GM21786 (cell line): Measurements from ENCODE around the gene MITF.

Experiments
- ATAC-seq: cut with Tn5 transposase; IDR thresholded peaks from one replicate; pipeline ENCODE4 v1.9.1; 2021; ENCODE audit not compliant: unreplicated experiment

MITF gene

GRCh38 chr3:69868841-69869420 lies 129.7 kb downstream of the MITF start:
- no peak for ATAC-seq

DNA sequence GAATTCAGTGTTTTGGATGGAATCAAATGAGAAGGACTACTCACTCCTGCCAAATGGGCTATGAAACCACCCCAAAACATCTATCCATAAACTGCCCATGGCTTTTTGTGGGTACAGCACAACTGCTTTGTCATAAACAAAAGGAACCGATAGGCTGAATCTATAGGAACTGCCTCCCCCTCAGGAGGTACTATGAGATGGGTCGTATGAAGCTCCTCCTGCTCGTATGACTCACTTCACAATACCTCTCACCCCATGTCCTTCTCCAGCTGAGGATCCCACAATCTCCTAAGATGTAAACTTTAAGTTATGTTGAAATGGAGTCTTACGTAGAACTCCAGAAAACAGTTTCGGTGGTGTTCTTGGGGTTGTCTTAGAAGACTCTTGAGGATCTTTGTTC lies 130.4 kb downstream of the MITF start:
- no peak for ATAC-seq

DNA sequence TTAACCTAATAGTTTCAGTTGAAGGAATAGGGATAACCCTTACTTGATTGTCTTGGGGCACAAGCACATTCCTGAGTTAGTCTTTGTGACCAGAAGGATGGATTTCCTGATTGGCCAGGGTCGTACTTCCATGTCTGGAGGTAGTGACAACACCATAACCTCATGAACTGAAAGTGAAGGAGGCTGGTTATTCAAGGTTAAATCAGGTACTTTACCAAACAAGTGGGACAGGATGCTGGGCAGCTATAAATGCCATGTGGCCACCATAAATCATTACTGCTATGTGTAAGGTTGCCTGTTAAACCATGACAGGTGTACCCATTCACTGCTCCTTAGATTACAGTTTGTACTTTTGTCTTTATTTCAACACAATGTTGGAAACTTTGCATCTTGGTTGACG lies 132.0 kb downstream of the MITF start:
- no peak for ATAC-seq

DNA sequence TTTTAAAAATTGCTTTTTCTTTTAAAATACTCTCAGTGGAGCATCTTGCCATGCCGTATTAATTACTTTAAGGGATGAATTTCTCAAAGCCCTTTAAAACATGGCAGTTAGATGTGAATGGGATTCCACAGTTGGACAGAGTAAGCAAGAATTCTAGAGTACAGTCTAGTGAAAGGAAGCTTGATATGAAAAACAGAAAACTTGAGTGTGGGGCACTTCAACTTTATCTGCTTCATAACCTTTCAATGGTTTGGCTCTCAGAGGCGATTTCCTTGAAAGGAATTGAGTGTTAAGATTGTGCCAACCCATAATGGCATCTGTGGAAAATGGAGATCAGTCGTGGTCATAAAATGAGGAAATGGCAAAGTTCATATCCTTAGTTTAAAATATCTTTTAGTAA lies 132.6 kb downstream of the MITF start:
- ATAC-seq, result no peak

DNA sequence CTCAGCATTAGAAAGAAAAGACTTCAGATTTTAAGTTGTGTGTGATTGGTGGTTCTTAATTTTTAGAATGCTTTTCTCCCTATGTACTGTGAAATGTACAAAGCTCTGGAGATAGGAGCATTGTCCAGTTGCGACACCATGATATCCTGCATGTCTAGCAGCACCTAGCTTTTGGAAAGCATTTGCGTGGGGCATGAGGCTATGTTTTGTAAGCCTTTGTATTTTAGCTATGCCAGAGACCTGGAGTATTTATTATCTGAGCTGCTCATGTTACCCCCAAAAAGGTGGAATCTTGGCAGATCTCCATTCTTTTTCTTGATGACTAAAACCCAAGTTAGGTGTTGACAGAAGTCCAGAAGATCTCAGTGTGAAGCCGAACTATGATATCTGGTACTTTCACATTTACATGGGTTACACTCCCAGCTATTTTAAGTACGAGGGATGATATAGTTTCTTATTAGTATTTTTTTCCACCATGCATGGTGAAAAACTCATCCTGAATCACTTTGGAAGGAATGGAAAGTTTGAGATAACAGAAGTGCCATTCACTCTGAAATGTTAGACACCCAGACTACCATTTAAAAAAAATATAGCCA lies 133.6 kb downstream of the MITF start:
- no peak for ATAC-seq

GRCh38 chr3:69876073-69876472 lies 136.8 kb downstream of the MITF start:
- no peak for ATAC-seq

DNA sequence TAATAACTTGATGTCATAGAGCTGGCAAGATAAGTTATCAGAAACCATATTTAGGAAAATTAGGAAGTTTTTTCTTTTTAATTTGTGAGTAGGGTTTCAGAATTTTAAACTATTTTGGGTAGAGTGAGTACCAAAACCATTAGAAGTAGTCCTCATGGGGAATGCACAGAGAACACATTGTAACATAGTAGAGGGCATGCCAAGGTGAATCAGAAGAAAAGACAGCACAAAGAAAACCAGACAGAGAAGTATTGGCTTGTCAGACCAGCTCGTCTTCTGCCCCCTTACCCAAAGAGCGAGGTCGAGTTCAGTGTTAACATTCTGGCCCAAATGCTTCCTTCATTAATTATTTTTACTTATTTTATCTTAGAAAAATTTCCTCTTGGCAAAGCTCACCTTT lies 139.0 kb downstream of the MITF start:
- no peak for ATAC-seq

DNA sequence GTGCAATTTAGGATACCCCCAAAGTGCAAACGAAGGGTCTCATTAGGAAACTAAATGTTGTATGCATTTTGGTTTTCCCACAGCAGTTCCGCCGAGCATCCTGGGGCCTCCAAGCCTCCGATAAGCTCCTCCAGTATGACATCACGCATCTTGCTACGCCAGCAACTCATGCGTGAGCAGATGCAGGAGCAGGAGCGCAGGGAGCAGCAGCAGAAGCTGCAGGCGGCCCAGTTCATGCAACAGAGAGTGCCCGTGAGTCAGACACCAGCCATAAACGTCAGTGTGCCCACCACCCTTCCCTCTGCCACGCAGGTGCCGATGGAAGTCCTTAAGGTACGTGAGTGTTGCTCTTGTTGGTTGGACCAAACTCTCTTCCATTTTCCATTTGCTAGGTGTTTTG lies 139.8 kb downstream of the MITF start:
- no peak for ATAC-seq

GRCh38 chr3:69880069-69880640 lies 140.9 kb downstream of the MITF start:
- ATAC-seq, result no peak

DNA sequence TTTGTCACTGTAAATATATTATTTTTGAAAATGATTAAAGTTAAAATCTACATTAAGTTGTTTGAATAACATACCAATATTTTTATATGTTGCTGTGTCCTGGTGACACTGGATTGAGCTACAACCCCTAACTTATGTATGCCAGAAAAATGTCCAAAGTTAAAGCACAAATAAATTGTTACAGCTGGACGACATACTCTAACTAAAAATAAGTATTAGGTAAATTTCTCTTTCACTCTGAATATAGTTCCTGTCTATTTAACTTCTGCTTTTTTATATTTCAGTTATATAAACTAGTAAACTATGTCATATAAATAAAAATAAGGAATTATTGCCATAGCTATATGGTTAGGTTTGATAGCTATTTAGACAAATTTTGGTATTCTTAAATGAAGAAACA lies 141.8 kb downstream of the MITF start:
- no peak for ATAC-seq

- ATAC-seq, result no peak
Measured at GRCh38 chr3:69881756-69882428, 142.6 kb downstream of the MITF start.

GRCh38 chr3:69882560-69882959 lies 143.3 kb downstream of the MITF start:
- no peak for ATAC-seq

DNA sequence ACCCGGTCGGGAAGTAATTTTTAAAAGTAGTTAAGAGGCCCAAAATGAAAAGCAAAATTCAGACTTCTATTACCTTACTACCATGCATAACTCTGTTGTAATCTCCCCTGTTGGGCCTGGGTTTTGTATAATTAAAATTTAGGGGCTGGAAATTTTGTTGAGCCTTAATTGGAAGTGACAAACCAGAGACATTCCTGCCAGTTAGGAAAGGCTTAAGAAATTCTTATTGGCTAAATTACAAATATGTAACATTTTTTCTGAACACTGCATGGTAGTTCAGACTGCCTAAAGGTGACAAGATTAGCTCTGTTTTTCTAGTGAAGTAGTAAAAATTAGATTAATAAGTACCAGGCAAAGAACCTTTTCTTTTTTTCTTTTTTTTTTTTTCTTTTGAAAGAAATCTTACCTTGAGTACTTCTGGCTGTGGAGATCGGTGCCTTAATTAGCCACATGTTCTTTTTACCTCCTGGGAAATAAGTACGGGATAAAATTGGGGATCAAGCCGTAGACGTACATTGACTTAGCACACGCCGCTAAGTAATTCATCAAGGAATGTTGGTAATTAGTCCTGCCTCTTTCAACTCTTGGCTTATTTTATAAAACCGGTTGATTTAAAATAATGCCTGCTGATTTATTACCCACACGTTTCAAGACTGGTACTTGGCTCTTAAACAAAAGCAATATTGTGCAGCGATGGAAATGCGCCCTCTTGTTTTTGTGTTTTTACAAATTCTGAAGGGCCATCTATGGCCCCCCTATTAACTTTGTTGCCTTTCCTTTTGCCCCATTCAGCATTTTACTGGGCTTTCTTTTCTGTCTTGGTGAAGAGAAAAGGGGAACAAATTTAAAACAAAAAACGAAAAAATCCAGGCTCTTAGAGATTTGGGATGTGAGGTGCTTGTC lies 149.0 kb downstream of the MITF start:
- no peak for ATAC-seq

DNA sequence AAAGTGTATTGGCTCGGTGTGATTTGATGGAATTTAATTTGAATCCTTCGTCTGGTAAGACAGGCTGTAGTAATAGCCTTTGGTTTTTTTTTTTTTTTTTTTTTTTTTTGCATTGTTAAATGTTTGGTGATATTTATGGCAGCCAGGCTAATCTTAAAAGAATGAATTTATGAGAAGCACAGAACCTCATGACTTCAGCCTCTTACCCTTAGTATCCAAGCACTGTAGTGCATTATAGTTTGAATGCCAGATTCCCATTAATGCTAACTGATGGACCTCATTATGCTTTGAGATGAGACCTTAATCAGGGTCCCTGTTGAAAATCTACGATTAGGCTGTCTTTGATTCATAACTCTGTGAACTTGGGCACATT lies 149.7 kb downstream of the MITF start:
- no peak for ATAC-seq

- no peak for ATAC-seq
Measured at GRCh38 chr3:69890084-69890483, 150.8 kb downstream of the MITF start.

DNA sequence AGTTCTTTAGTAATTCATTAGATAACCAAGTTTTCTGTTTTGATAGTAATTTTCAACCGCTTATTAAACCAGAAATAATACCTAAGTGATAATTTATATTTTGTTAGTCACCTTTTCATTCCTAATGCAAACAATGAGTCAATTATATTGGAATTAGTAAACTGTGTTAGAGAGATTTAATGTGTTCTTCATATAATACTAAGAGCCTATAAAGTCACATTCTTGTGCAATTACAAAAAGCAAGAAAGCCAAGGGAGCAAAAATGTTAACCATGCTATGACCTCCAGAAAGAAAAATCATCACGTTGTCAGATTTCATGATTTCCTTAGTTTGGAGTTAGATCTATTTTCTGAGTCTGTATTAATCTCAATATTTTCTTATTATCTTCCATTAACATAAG lies 151.4 kb downstream of the MITF start:
- ATAC-seq, result no peak

DNA sequence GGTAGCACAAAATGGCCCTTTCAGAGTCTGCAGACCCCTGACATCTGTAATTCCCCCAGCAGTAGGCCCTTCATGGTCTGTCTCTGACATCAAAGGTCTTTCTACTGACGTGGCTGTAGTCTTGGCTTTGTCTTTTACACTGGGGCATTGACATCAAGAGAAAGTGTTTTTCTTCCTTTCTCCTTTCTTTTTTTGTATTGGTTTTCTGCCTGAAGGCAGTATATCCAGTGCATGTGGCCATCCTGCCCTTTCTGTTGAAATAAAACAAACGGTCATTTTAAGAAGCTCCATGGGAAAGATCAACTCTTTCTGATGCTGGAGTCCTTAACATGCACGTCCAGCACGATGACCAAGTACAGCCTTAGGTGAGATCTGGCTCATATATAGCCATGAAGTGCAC lies 153.4 kb downstream of the MITF start:
- no peak for ATAC-seq

DNA sequence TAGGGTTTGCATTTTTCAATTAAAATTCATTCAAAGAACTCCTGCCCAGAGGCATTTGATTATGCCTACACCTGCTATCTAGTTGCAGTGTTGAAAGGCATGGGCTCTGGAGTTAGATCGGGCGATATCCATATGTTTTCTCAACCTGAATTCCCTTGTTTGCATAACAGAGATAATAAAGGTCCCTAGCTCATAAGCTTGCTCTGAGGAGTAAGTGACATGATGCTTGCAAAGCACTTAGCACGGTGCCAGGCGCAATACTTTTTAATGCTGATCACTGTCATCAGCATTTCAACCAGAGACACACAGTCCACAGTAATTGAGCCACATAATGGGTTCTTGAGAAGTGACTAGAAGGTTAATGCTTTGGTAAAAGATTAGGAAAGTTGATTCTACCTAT lies 154.0 kb downstream of the MITF start:
- no peak for ATAC-seq

DNA sequence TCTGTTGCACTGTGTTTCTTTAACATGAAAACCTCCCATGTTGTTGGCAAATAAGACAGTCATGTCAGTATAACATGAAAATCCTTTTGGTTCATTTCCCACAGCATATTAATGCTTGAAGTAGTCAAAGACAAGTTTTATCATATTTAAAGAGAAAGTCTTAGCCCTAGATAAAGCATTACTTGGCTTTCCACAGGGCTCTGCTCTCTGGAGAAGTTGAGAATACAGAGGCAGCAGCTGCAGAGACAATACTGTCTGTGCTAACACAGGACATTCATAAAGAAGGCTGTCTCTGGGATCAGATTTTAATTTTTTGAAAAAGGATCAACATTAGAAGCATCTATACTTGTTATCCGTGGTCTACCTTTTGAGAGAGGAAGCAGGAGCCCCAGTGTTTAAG lies 156.8 kb downstream of the MITF start:
- ATAC-seq, result no peak

DNA sequence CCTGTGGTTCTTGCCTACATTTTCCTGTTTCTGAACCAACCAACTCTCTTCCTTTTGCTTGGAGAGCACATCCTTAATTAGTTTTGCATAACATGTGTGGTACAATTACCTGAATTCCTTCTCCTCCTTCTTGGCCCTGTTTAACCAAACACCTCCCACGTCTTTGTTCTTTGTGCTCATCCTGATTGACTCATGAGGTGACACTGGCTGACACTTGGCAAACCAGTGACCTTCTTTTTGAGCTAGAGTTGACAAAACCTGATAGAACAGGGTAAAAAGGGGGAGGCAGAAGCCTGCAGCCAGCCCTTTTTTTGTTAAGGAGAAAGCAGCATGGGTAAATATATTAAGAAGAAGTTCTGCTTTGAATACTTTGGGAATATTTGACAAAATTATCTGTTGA lies 161.1 kb downstream of the MITF start:
- no peak for ATAC-seq

GRCh38 chr3:69901802-69902201 lies 162.5 kb downstream of the MITF start:
- ATAC-seq, result no peak

DNA sequence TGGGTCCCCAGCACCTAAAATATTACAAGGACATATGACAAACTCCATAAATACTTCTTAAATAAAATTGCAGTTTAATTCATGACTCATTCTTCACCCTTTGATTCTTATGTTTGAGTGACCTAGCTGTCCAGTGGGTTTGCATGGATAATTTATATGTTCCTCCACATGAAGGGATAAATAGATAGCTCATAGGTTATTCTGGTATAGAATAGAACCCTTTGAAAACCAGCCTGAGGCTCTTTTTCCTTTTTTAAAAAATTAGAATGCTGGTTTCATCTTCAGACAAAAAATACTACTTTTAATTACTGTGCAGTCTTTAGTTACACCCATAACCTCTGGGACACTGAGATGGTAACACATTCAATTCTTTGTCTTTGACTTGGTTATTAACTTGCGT lies 163.1 kb downstream of the MITF start:
- no peak for ATAC-seq
